OCI-LY7 (cell line): ENCODE measurements around the gene PRL. TPM values are rescaled to one million over a fixed set of nuclear protein-coding genes. Genes with fewer than 3 reads are reported as not detected.

Experiments used
- BruUV-seq: library from RNA; stranded (reverse); fragments of 400-500 nt; replicated peaks from 2 replicates; lab custom pipeline; 2021; lab: Mats Ljungman, UMichigan
- CTCF ChIA-PET: fragments of 300-600 bp; sonication (Branson Sonifier 250); formaldehyde crosslinking; loops from one replicate; lab custom pipeline; 2022; ENCODE audit warnings: antibody characterized with exemption; ENCODE audit not compliant: unreplicated experiment; lab: Charles Lee
- POLR2A ChIA-PET: fragments of 300-600 bp; sonication (Branson Sonifier 250); formaldehyde crosslinking; loops from one replicate; lab custom pipeline; 2022; ENCODE audit warnings: antibody characterized with exemption; lab: Charles Lee
- DNase-seq: peaks from one replicate; pipeline ENCODE4 v3.0.0-alpha.2; 2015; ENCODE audit warnings: low spot score
- H2AFZ ChIP-seq: fragments of 200-600 bp; sonication (generic), shearing (Covaris generic); 2 replicates; pipeline ENCODE4 v1.6.1; 2014; ENCODE audit warnings: mild to moderate bottlenecking, antibody characterized with exemption, low read length, moderate library complexity
- H3K27ac ChIP-seq: fragments of 200-600 bp; sonication (generic); 2 replicates; pipeline ENCODE4 v1.5.1; 2014; ENCODE audit warnings: mixed run types, low read depth, mild to moderate bottlenecking, moderate library complexity, low read length, inconsistent platforms; ENCODE audit not compliant: poor library complexity, severe bottlenecking
- H3K36me3 ChIP-seq: fragments of 200-600 bp; sonication (generic); 2 replicates; pipeline ENCODE4 v1.6.1; 2014; ENCODE audit warnings: mild to moderate bottlenecking, antibody characterized with exemption, low read length, moderate library complexity, mixed read lengths; ENCODE audit not compliant: insufficient read depth
- H3K4me1 ChIP-seq: fragments of 200-600 bp; sonication (generic); 2 replicates; pipeline ENCODE4 v1.5.1; 2014; ENCODE audit warnings: mild to moderate bottlenecking, low read length; ENCODE audit not compliant: insufficient read depth, poor library complexity, severe bottlenecking
- H3K4me2 ChIP-seq: fragments of 200-600 bp; sonication (generic); 2 replicates; pipeline ENCODE4 v1.6.1; 2014; ENCODE audit warnings: mild to moderate bottlenecking, low read length
- H3K4me3 ChIP-seq: fragments of 200-600 bp; sonication (generic); 2 replicates; pipeline ENCODE4 v1.5.1; 2014; ENCODE audit warnings: mild to moderate bottlenecking, low read depth, low read length; ENCODE audit not compliant: poor library complexity, severe bottlenecking
- H3K79me2 ChIP-seq: fragments of 200-600 bp; sonication (generic); 2 replicates; pipeline ENCODE4 v1.6.1; 2016; ENCODE audit warnings: low read depth, mild to moderate bottlenecking, low read length, moderate library complexity, mixed read lengths; ENCODE audit not compliant: insufficient read depth
- H3K9me2 ChIP-seq: fragments of 200-600 bp; sonication (generic); 2 replicates; pipeline ENCODE4 v1.6.1; 2016; ENCODE audit warnings: mild to moderate bottlenecking, low read length, mixed read lengths; ENCODE audit not compliant: insufficient read depth
- H3K9me3 ChIP-seq: fragments of 200-600 bp; sonication (generic); 2 replicates; pipeline ENCODE4 v1.6.1; 2014; ENCODE audit warnings: mild to moderate bottlenecking, mixed run types, low read length, mixed read lengths
- H4K20me1 ChIP-seq: fragments of 200-600 bp; sonication (generic); 2 replicates; pipeline ENCODE4 v1.6.1; 2014; ENCODE audit warnings: mild to moderate bottlenecking, antibody characterized with exemption, low read length, moderate library complexity, mixed read lengths; ENCODE audit not compliant: insufficient read depth
- CTCF ChIP-seq: fragments of 200-600 bp; sonication (generic); conservative IDR thresholded peaks from 2 replicates; pipeline ENCODE4 v1.5.1; 2014; ENCODE audit warnings: mild to moderate bottlenecking, antibody characterized with exemption, low read length, moderate library complexity, mixed read lengths
- EZH2phosphoT487 ChIP-seq: fragments of 200-600 bp; sonication (generic); IDR thresholded peaks from 2 replicates; pipeline ENCODE4 v1.6.1; 2018; ENCODE audit warnings: low read depth, borderline replicate concordance, mild to moderate bottlenecking, mixed run types, antibody characterized with exemption, low read length, moderate library complexity, mixed read lengths
- intact Hi-C: fragments of 100-400 bp; cut with micrococcal nuclease; formaldehyde crosslinking; loops from one replicate; pipeline ENCODE4 v1.10.0; 2022; ENCODE audit not compliant: unreplicated experiment
- total RNA-seq, 2 experiments: library from RNA; depleted of rRNA in 1 of 2; stranded (reverse); fragments of >200 nt in 1 of 2; shearing (Covaris generic) in 1 of 2; gene quantifications; 2 replicates each; pipeline ENCODE4 v1.2.3, GENCODE V29; 2014 to 2022

Gene PRL
- total RNA-seq, 2 experiments from 2014 or later: not detected

- no peak overlapping the region for H3K27ac ChIP-seq
- intact Hi-C loops: no loop called here
- TF ChIP-seq EZH2phosphoT487 (no peak), CTCF (no peak)
- H2AFZ ChIP-seq: no peak overlapping the region
- POLR2A ChIA-PET: no interaction called here
- H3K9me2 ChIP-seq: no peaks in the 10 kb centered on the region
- no peaks in the 10 kb centered on the region for H3K79me2 ChIP-seq
- H3K4me3 ChIP-seq: no peak overlapping the region
- no peaks in the 10 kb centered on the region for H3K36me3 ChIP-seq
- no TSS peak for BruUV-seq
- H3K4me2 ChIP-seq: no peak overlapping the region
- no peak for DNase-seq
- CTCF ChIA-PET: no interaction called here
- H3K4me1 ChIP-seq: no peaks in the 10 kb centered on the region
- no peaks in the 10 kb centered on the region for H4K20me1 ChIP-seq
- no peaks in the 10 kb centered on the region for H3K9me3 ChIP-seq
Observed at GRCh38 chr6:22239261-22239921, 57.4 kb downstream of the PRL start.

- no peak overlapping the region for H3K4me3 ChIP-seq
- H3K36me3 ChIP-seq: no peaks in the 10 kb centered on the region
- no TSS peak for BruUV-seq
- no peak overlapping the region for H2AFZ ChIP-seq
- H3K9me2 ChIP-seq: no peaks in the 10 kb centered on the region
- no peak overlapping the region for H3K4me2 ChIP-seq
- DNase-seq: no peak
- CTCF ChIA-PET: no interaction called here
- intact Hi-C loops: no loop called here
- TF ChIP-seq CTCF (no peak), EZH2phosphoT487 (no peak)
- POLR2A ChIA-PET: interaction anchor here (0.6 kb wide), 1 partner anchor 67 kb away, joined by 3 read pairs; no protein-coding TSS in a partner anchor
- H4K20me1 ChIP-seq: no peaks in the 10 kb centered on the region
- H3K27ac ChIP-seq: no peak overlapping the region
- H3K79me2 ChIP-seq: no peaks in the 10 kb centered on the region
- H3K4me1 ChIP-seq: no peaks in the 10 kb centered on the region
- H3K9me3 ChIP-seq: no peaks in the 10 kb centered on the region
Observed at GRCh38 chr6:22238861-22239260, 58.0 kb downstream of the PRL start.

- BruUV-seq: no TSS peak
- no peak for DNase-seq
- Histone ChIP-seq H4K20me1 (no peaks in the 10 kb centered on the region), H3K9me3 (no peaks in the 10 kb centered on the region), H3K9me2 (no peaks in the 10 kb centered on the region), H3K4me3 (no peak overlapping the region), H3K4me1 (no peaks in the 10 kb centered on the region), H3K79me2 (no peaks in the 10 kb centered on the region), H2AFZ (no peak overlapping the region), H3K4me2 (no peak overlapping the region), H3K27ac (no peak overlapping the region), H3K36me3 (no peaks in the 10 kb centered on the region)
- ChIA-PET CTCF (no interaction called here), POLR2A (no interaction called here)
- no peak for TF ChIP-seq EZH2phosphoT487
- TF ChIP-seq CTCF: no peak
- intact Hi-C loops: no loop called here
Observed at GRCh38 chr6:22237526-22237925, 59.3 kb downstream of the PRL start.
